GM12878 (cell line): Measurements from ENCODE around the gene FCN2. TPM values are rescaled to one million over a fixed set of nuclear protein-coding genes. Genes with fewer than 3 reads are reported as not detected.

ENCODE experiments used
- ATAC-seq: fragments of 200-7000 bp; cut with Tn5 transposase; 3 replicates; pipeline ENCODE4 v1.9.1; 2020; ENCODE audit warnings: mild to moderate bottlenecking, moderate library complexity
- BruUV-seq: library from RNA; stranded (reverse); fragments of 400-500 nt; replicated peaks from 2 replicates; lab custom pipeline; 2021; lab: Mats Ljungman, UMichigan
- CTCF ChIA-PET: fragments of 300-600 bp; sonication (Branson Sonifier 250); formaldehyde crosslinking; extraction: SDS; loops from one replicate; lab custom pipeline; 2021; ENCODE audit warnings: inconsistent platforms; lab: Yijun Ruan, JAX
- POLR2A ChIA-PET: fragments of 350-600 bp; formaldehyde crosslinking; extraction: SDS; loops from one replicate; lab custom pipeline; 2021; ENCODE audit warnings: inconsistent platforms; lab: Charles Lee
- RAD21 ChIA-PET: fragments of 300-600 bp; sonication (Branson Sonifier 250); formaldehyde crosslinking; loops from one replicate; lab custom pipeline; 2023; ENCODE audit warnings: antibody characterized with exemption; ENCODE audit not compliant: unreplicated experiment; lab: Charles Lee
- SMC1A ChIA-PET: fragments of 300-600 bp; sonication (Branson Sonifier 250); formaldehyde crosslinking; loops from one replicate; lab custom pipeline; 2023; ENCODE audit not compliant: unreplicated experiment, uncharacterized antibody; lab: Charles Lee
- DNase-seq: peaks from one replicate; pipeline ENCODE4 v3.0.0-alpha.2; 2011; ENCODE audit warnings: low read depth, low spot score
- FAIRE-seq: peaks from 3 replicates; lab custom pipeline; 2011; peaks lifted over from hg19 to GRCh38; lab: Jason Lieb, UNC
- H2AFZ ChIP-seq: 2 replicates; pipeline ENCODE4 v1.6.0; 2011; ENCODE audit warnings: low read depth, low read length, control low read depth; ENCODE audit not compliant: control insufficient read depth
- H3K27ac ChIP-seq: 2 replicates; pipeline ENCODE4 v1.5.1; 2011; ENCODE audit warnings: control low read depth; ENCODE audit not compliant: control insufficient read depth, insufficient read depth
- H3K27me3 ChIP-seq, 2 experiments: replicated peaks in 1 of 2; 2 replicates each; pipeline versions ENCODE4 v1.6.0 to v1.6.1; 2011; ENCODE audit warnings: low read length in 1 of 2; ENCODE audit not compliant: control insufficient read depth in 2 of 2, insufficient read depth in 2 of 2
- H3K36me3 ChIP-seq, 2 experiments: 2 replicates each; pipeline ENCODE4 v1.5.1; 2011; ENCODE audit warnings: low read length in 1 of 2; ENCODE audit not compliant: control insufficient read depth in 2 of 2, insufficient read depth in 2 of 2
- H3K4me1 ChIP-seq: 2 replicates; pipeline ENCODE4 v1.6.1; 2011; ENCODE audit warnings: mild to moderate bottlenecking, low read length, moderate library complexity, mixed read lengths; ENCODE audit not compliant: control insufficient read depth, insufficient read depth
- H3K4me2 ChIP-seq: 2 replicates; pipeline ENCODE4 v1.6.0; 2011; ENCODE audit warnings: control low read depth; ENCODE audit not compliant: control insufficient read depth, insufficient read depth
- H3K4me3 ChIP-seq: fragments of 200-600 bp; sonication (generic); 2 replicates; pipeline ENCODE4 v1.5.1; 2016
- H3K79me2 ChIP-seq: 2 replicates; pipeline ENCODE4 v1.6.0; 2011; ENCODE audit warnings: low read length; ENCODE audit not compliant: control insufficient read depth, insufficient read depth
- H3K9ac ChIP-seq: 2 replicates; pipeline ENCODE4 v1.8.0; 2011; ENCODE audit warnings: low read length, control low read depth, mixed read lengths; ENCODE audit not compliant: control insufficient read depth, insufficient read depth
- H3K9me3 ChIP-seq: replicated peaks from 3 replicates; pipeline ENCODE4 v1.5.1; 2011; ENCODE audit warnings: mild to moderate bottlenecking, low read length; ENCODE audit not compliant: control insufficient read depth, insufficient read depth
- H4K20me1 ChIP-seq: 2 replicates; pipeline ENCODE4 v1.6.0; 2011; ENCODE audit not compliant: control insufficient read depth, insufficient read depth
- BCL11A ChIP-seq: IDR thresholded peaks from 2 replicates; pipeline ENCODE4 v1.6.1; 2011; ENCODE audit warnings: low read depth, low read length
- CBX3 ChIP-seq: fragments of 200-600 bp; sonication (generic); IDR thresholded peaks from 2 replicates; pipeline ENCODE4 v1.6.1; 2016; ENCODE audit warnings: low read depth, borderline replicate concordance
- CBX5 ChIP-seq: sonication (generic); IDR thresholded peaks from 2 replicates; pipeline ENCODE4 v1.6.1; 2016; ENCODE audit warnings: low read depth, moderate library complexity, mild to moderate bottlenecking, inconsistent platforms
- DPF2 ChIP-seq: fragments of 450-650 bp; IDR thresholded peaks from 2 replicates; pipeline ENCODE4 v1.6.1; 2017; ENCODE audit warnings: mild to moderate bottlenecking
- EP300 ChIP-seq, 2 experiments: fragments of 150-350 bp in 1 of 2; IDR thresholded peaks; 2 replicates each; pipeline ENCODE4 v1.6.1; 2011 to 2012; ENCODE audit warnings: low read depth in 2 of 2, low read length in 2 of 2, borderline replicate concordance in 1 of 2, improper control_type of control experiment in 1 of 2, inconsistent platforms in 1 of 2; ENCODE audit not compliant: control insufficient read depth in 1 of 2
- IKZF2 ChIP-seq, 2 experiments: fragments of 450-650 bp; IDR thresholded peaks; 2 replicates each; pipeline ENCODE4 v1.6.1; 2017; ENCODE audit warnings: mild to moderate bottlenecking in 2 of 2, moderate library complexity in 2 of 2
- IRF4 ChIP-seq: IDR thresholded peaks from 2 replicates; pipeline ENCODE4 v1.6.1; 2011; ENCODE audit warnings: low read depth, low read length
- LARP7 ChIP-seq: fragments of 450-650 bp; IDR thresholded peaks from 2 replicates; pipeline ENCODE4 v1.6.1; 2017; ENCODE audit warnings: mild to moderate bottlenecking
- MXI1 ChIP-seq: fragments of 150-350 bp; IDR thresholded peaks from 2 replicates; pipeline ENCODE4 v1.6.1; 2011; ENCODE audit warnings: low read depth, mild to moderate bottlenecking, inconsistent platforms, low read length, improper control_type of control experiment
- PAX8 ChIP-seq: fragments of 450-650 bp; IDR thresholded peaks from 2 replicates; pipeline ENCODE4 v1.6.1; 2017; ENCODE audit warnings: mild to moderate bottlenecking, moderate library complexity
- SMAD1 ChIP-seq: fragments of 450-650 bp; IDR thresholded peaks from 2 replicates; pipeline ENCODE4 v1.6.1; 2018; ENCODE audit warnings: mild to moderate bottlenecking, low read depth; ENCODE audit not compliant: partially characterized antibody
- SREBF2 ChIP-seq: IDR thresholded peaks from 2 replicates; pipeline ENCODE4 v1.6.1; 2012; ENCODE audit warnings: mild to moderate bottlenecking, low read length
- TBL1XR1 ChIP-seq: IDR thresholded peaks from 2 replicates; pipeline ENCODE4 v1.6.1; 2012; ENCODE audit warnings: low read depth, low read length, improper control_type of control experiment
- YY1 ChIP-seq: IDR thresholded peaks from 2 replicates; pipeline ENCODE4 v1.6.1; 2011; ENCODE audit warnings: low read depth, mild to moderate bottlenecking, low read length
- ZBED1 ChIP-seq: IDR thresholded peaks from 2 replicates; pipeline ENCODE4 v1.6.1; 2016; ENCODE audit warnings: borderline replicate concordance
- ZNF217 ChIP-seq: fragments of 450-650 bp; IDR thresholded peaks from 2 replicates; pipeline ENCODE4 v1.6.1; 2017; ENCODE audit warnings: antibody characterized with exemption, mild to moderate bottlenecking
- WGBS: methylation state at CpG from one replicate; pipeline ENCODE4 v1.1.6; 2016; ENCODE audit warnings: low lambda C conversion rate; ENCODE audit not compliant: insufficient replicate concordance, insufficient coverage; ENCODE audit errors: missing lambda C conversion rate; 5-methylcytosine and 5-hydroxymethylcytosine counted together
- in situ Hi-C: fragments of 300-500 bp; cut with MboI; formaldehyde crosslinking; loops from 9 replicates; pipeline ENCODE4 v1.14.3; 2018; ENCODE audit warnings: mixed read lengths
- intact Hi-C: fragments of 100-400 bp; cut with micrococcal nuclease; formaldehyde crosslinking; loops from one replicate; pipeline ENCODE4 v1.14.2; 2022; ENCODE audit not compliant: unreplicated experiment
- polyA plus RNA-seq, 11 experiments: library from polyadenylated mRNA; depleted of rRNA in 4 of 11; unstranded in 6 of 11; stranded (reverse) in 5 of 11; fragments of >200 nt; fragmentation: Nextera tagmentation in 4 of 11; fragmentation: Illumina TruSeq in 1 of 11; extraction: Ambion mirVana in 4 of 11; extraction: Trizol in 1 of 11; gene quantifications; 1 replicate in 1 of 11; 2 replicates in 10 of 11; pipeline versions ENCODE4 v1.2.1 to v1.2.3, GENCODE V29; 2011 to 2016; ENCODE audit warnings: inconsistent platforms in 2 of 11, missing spikeins in 2 of 11, low read depth in 1 of 11
- total RNA-seq, 4 experiments: library from RNA; depleted of rRNA in 3 of 4; stranded (reverse); fragments of >200 nt in 3 of 4; fragmentation: Illumina TruSeq in 1 of 4; extraction: Trizol in 1 of 4; gene quantifications; 2 replicates each; pipeline versions ENCODE4 v1.2.1 to v1.2.3, GENCODE V29; 2013 to 2021
- TF ChIP-seq, protein P1 (sequence below): fragments of 450-650 bp; IDR thresholded peaks from 2 replicates; pipeline ENCODE4 v1.6.1; 2017; ENCODE audit warnings: mild to moderate bottlenecking, low read depth, inconsistent platforms; ENCODE audit not compliant: poor library complexity, severe bottlenecking

Gene FCN2
- total and polyA plus RNA-seq, 10 of the 15 experiments (the other 5 are each of a cell fraction or from before 2014, with no cell fraction given) = not detected

DNA sequence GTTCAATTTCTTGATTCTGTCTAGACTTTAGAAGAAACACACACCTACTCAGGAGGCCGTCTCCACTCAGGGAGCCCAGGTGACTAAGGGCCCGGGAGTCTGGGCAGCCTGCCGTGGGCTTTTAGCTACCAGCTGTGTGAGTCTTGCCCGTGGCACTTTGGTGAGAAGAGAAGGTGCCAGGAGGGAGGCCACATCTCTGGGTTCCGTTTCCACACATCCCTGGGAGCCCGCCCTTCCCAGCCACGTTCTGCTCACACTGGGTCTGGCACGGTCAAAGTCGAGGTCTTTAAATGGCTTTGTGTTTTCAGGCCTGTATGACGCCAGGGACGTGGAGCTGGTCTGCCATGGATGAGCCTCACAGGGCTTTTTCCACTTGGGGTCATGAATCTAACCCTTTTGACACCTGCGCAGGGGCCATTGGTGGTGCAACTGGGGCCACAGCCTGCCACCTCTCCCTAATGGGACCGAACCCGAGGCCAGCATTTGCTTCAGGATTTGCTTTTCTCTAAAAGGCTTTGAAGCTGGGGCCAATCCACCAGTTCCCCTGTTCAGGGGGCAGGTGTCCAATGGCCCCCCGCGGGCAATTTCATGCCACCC lies 17.2 kb upstream of the FCN2 start:
- Histone ChIP-seq H3K36me3 (no peaks in the 10 kb centered on the region), H3K9me3 (no peaks in the 10 kb centered on the region; the same call in 2 of the 3 replicates), H4K20me1 (no peaks in the 10 kb centered on the region), H3K4me1 (peaks cover 8% of the 10 kb centered on the region), H3K27ac (no peak overlapping the region), H3K9ac (no peak overlapping the region), H3K4me3 (no peak overlapping the region), H3K27me3 (no peaks in the 10 kb centered on the region), H3K79me2 (no peaks in the 10 kb centered on the region), H3K4me2 (no peak overlapping the region), H2AFZ (no peak overlapping the region)
- ATAC-seq (no peak), DNase-seq (no peak), FAIRE-seq (no peak)
- ChIA-PET CTCF (no interaction called here), POLR2A (no interaction called here), RAD21 (no interaction called here), SMC1A (no interaction called here)
- WGBS = 51% methylated on average over 15 of the region's 16 CpGs
- in situ Hi-C loops (no loop called here), intact Hi-C loops (no loop called here)
- BruUV-seq = no TSS peak
- TF ChIP-seq DPF2 = no peak
- TF ChIP-seq TBL1XR1 = no peak
- no peak for TF ChIP-seq ZBED1
- no peak for TF ChIP-seq CBX3
- TF ChIP-seq CBX5 = no peak
- no peak for TF ChIP-seq PAX8

DNA sequence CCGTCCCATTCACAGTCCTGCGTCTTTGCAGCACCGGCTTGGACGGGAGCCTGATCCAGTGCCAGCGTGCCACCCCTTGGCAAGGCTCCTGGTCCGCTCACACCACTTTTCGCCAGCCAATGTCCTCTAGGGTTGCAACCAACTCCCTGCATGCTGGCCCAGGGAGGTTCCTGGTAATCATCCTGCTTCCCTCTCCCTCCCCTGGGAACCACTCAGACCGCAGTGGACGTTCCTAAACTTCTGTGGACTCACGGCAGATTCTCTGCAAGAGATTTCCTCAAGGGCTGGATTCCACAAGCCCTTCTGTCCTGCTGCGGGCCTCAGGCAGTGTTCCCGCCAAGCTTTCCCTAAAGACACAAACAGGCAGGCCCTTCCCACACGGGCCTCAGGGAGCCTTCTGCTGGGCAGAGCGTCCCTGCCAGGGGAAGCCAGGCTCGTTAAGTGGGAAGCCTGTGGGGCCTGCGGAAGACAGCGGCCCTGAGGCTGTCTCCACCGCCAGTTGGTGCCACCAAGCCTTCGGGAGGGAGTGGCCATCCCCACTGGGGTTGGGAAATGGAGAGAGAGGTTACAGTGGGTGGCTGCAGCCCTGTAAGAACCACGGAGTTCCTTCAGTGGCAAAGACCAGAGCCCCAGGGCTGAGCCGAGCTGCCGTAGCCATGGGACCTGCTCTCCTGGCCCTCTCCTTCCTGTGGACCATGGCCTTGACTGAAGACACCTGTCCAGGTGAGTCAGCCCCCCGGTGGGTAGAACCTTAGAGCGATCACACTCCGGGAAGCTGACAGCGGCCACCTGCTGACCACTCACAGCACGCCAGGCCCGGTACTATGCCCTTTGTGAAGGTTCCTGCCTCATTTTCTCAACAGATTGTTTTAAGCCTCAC lies 16.4 kb upstream of the FCN2 start:
- intact Hi-C loops (no loop called here), in situ Hi-C loops (no loop called here)
- CTCF ChIA-PET = interaction anchor here (0.6 kb wide), 1 partner anchor 641 kb away, joined by 3 read pairs; no protein-coding TSS in a partner anchor
- no peak for ATAC-seq
- POLR2A ChIA-PET = no interaction called here
- Histone ChIP-seq H3K9me3 (no peaks in the 10 kb centered on the region; the same call in 2 of the 3 replicates), H3K4me3 (no peak overlapping the region), H3K4me2 (no peak overlapping the region), H3K27ac (no peak overlapping the region), H2AFZ (no peak overlapping the region), H3K27me3 (no peaks in the 10 kb centered on the region), H4K20me1 (no peaks in the 10 kb centered on the region), H3K79me2 (no peaks in the 10 kb centered on the region), H3K4me1 (peaks cover 3% of the 10 kb centered on the region), H3K36me3 (no peaks in the 10 kb centered on the region), H3K9ac (no peak overlapping the region)
- SMC1A ChIA-PET = no interaction called here
- DNase-seq = no peak
- RAD21 ChIA-PET = no interaction called here
- FAIRE-seq = no peak
- no TSS peak for BruUV-seq
- WGBS = 57% methylated on average over 26 of the region's 28 CpGs
- TF ChIP-seq SMAD1 (no peak), YY1 (no peak), EP300 (IDR thresholded peaks at IDR 0.05; ENCODE audit: borderline replicate concordance in 1 of 2, control insufficient read depth in 1 of 2, low read depth in 2 of 2, low read length in 2 of 2) (no peak), LARP7 (no peak), IKZF2 (IDR thresholded peaks at IDR 0.05) (no peak), BCL11A (no peak), MXI1 (no peak), IRF4 (no peak), ZNF217 (no peak), SREBF2 (no peak)
- TF ChIP-seq, protein P1, sequence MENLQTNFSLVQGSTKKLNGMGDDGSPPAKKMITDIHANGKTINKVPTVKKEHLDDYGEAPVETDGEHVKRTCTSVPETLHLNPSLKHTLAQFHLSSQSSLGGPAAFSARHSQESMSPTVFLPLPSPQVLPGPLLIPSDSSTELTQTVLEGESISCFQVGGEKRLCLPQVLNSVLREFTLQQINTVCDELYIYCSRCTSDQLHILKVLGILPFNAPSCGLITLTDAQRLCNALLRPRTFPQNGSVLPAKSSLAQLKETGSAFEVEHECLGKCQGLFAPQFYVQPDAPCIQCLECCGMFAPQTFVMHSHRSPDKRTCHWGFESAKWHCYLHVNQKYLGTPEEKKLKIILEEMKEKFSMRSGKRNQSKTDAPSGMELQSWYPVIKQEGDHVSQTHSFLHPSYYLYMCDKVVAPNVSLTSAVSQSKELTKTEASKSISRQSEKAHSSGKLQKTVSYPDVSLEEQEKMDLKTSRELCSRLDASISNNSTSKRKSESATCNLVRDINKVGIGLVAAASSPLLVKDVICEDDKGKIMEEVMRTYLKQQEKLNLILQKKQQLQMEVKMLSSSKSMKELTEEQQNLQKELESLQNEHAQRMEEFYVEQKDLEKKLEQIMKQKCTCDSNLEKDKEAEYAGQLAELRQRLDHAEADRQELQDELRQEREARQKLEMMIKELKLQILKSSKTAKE = no peak
